Gastrocnemius medialis (tissue), 4 donors: ENCODE data around the gene NTN1. TPM values are rescaled to one million over a fixed set of nuclear protein-coding genes. Genes with fewer than 3 reads are reported as not detected.

Experiments
- ATAC-seq, 2 donors: fragments of 150-250 bp; one replicate each; pipeline ENCODE4 v1.9.1; 2016
- DNase-seq, 2 donors: peaks; one replicate each; pipeline ENCODE4 v3.0.0-alpha.2; 2019
- H3K27ac ChIP-seq, 4 donors: fragments of 200-600 bp; sonication (generic); 1 replicate in 1 of 4; 2 replicates in 3 of 4; pipeline ENCODE4 v1.5.1; 2016 to 2018; ENCODE audit warnings: mild to moderate bottlenecking in 2 of 4, moderate library complexity in 1 of 4
- H3K27me3 ChIP-seq, 3 donors: fragments of 200-600 bp; sonication (generic) in 2 of 3; 1 replicate in 1 of 3; 2 replicates in 2 of 3; pipeline versions ENCODE4 v1.5.1 to v1.6.0; 2016 to 2019; ENCODE audit warnings: mild to moderate bottlenecking in 1 of 3, moderate library complexity in 1 of 3
- H3K36me3 ChIP-seq, 2 donors: fragments of 200-600 bp; sonication (generic) in 1 of 2; one replicate each; pipeline ENCODE4 v1.5.1; 2017 to 2018
- H3K4me1 ChIP-seq, 2 donors: fragments of 200-600 bp; sonication (generic) in 1 of 2; one replicate each; pipeline ENCODE4 v1.5.1; 2016 to 2017; ENCODE audit warnings: mild to moderate bottlenecking in 2 of 2
- H3K4me3 ChIP-seq, 4 donors: fragments of 200-600 bp; sonication (generic) in 3 of 4; 1 replicate in 1 of 4; 2 replicates in 3 of 4; pipeline ENCODE4 v1.5.1; 2016 to 2019; ENCODE audit warnings: mild to moderate bottlenecking in 2 of 4
- H3K9me3 ChIP-seq, 3 donors: fragments of 200-600 bp; sonication (generic) in 2 of 3; 1 replicate in 1 of 3; 2 replicates in 2 of 3; pipeline ENCODE4 v1.5.1; 2016 to 2019
- POLR2A ChIP-seq, 2 donors: fragments of 450-650 bp; IDR thresholded peaks; one replicate each; pipeline ENCODE4 v1.6.1; 2017; ENCODE audit warnings: antibody characterized with exemption in 2 of 2, mild to moderate bottlenecking in 2 of 2, moderate library complexity in 2 of 2
- in situ Hi-C, 4 donors: fragments of 200-750 bp; cut with MboI; loops; one replicate each; pipeline versions ENCODE4 v1.15.0 to v1.8.0; 2017; ENCODE audit warnings: low sequenced_read_pairs in 4 of 4
- intact Hi-C: fragments of 100-400 bp; cut with DNase I; formaldehyde crosslinking; loops from one replicate; pipeline ENCODE4 v1.15.1; 2023; ENCODE audit warnings: low total_unique reads
- total RNA-seq, 4 donors: library from RNA; depleted of rRNA; stranded (reverse); fragments of >200 nt; gene quantifications; one replicate each; pipeline versions ENCODE4 v1.1.0 to v1.2.3, GENCODE V29; 2016
- TF ChIP-seq, protein P1 (sequence below), 5 experiments: fragments of 450-650 bp in 3 of 5; fragments of 200-600 bp in 2 of 5; sonication (generic) in 2 of 5; IDR thresholded peaks in 4 of 5; conservative IDR thresholded peaks in 1 of 5; 1 replicate in 4 of 5; 2 replicates in 1 of 5; pipeline ENCODE4 v1.5.1; 2016 to 2019; ENCODE audit warnings: antibody characterized with exemption in 5 of 5, mild to moderate bottlenecking in 3 of 5, moderate library complexity in 3 of 5

The NTN1 gene
- total RNA-seq, 4 donors from 2014 or later, result 0.76 to 4.1 (median 1.2) TPM

DNA sequence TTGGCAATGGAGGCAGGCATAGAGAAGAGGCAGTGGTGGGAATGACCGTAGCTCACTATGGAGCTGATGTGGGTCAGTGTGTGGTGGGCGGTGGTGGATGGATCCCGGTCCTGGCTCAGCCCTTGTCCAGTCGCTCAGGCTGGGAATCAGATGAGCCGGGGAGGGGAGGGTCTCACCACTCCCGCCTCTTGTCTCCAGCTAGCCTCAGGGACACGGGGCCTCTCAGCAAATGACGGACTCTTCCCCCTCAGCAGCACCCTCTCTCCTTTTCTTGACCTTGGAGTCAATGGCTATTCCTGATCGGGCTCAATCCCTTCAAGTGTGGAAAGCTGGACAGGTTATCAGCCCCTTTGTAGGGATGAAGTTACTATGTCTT, 208.5 kb downstream of the NTN1 start:
- TF ChIP-seq, protein P1, sequence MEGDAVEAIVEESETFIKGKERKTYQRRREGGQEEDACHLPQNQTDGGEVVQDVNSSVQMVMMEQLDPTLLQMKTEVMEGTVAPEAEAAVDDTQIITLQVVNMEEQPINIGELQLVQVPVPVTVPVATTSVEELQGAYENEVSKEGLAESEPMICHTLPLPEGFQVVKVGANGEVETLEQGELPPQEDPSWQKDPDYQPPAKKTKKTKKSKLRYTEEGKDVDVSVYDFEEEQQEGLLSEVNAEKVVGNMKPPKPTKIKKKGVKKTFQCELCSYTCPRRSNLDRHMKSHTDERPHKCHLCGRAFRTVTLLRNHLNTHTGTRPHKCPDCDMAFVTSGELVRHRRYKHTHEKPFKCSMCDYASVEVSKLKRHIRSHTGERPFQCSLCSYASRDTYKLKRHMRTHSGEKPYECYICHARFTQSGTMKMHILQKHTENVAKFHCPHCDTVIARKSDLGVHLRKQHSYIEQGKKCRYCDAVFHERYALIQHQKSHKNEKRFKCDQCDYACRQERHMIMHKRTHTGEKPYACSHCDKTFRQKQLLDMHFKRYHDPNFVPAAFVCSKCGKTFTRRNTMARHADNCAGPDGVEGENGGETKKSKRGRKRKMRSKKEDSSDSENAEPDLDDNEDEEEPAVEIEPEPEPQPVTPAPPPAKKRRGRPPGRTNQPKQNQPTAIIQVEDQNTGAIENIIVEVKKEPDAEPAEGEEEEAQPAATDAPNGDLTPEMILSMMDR (IDR thresholded peaks at IDR 0.05 in 4 of 5, conservative IDR thresholded peaks at IDR 0.05 in 1 of 5), result no peak
- no peak for TF ChIP-seq POLR2A (IDR thresholded peaks at IDR 0.05)
- in situ Hi-C loops (no loop called here), intact Hi-C loops (no loop called here)
- no peak for DNase-seq
- no peaks in the 10 kb centered on the region for H3K36me3 ChIP-seq
- no peaks in the 10 kb centered on the region for H3K27me3 ChIP-seq
- H3K4me3 ChIP-seq, result no peak overlapping the region
- ATAC-seq, result no peak
- H3K4me1 ChIP-seq, result no peaks in the 10 kb centered on the region
- no peaks in the 10 kb centered on the region for H3K9me3 ChIP-seq
- no peak overlapping the region for H3K27ac ChIP-seq

DNA sequence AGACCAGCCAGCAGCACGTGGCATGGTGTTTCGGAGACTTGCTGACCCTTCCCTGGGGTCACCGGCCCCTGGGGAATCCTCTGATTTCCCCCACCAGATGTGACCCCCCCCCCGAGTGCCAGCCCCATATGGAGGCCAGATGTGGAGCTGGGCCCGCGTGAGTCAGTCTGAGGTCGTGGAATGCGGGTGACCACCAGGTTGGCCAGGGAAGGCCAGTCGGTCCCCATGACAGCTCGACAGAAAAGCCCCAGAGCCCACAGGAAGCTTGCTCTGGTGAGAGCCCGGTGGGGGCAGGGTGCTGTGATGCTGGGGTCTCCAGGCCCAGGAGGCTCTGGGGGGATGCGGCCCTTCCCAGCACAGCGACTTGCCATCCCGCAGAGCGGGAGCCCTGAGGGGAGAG, 209.0 kb downstream of the NTN1 start:
- no peak overlapping the region for H3K27ac ChIP-seq
- no peaks in the 10 kb centered on the region for H3K9me3 ChIP-seq
- intact Hi-C loops, result no loop called here
- no peak for TF ChIP-seq POLR2A (IDR thresholded peaks at IDR 0.05)
- TF ChIP-seq, protein P1 (IDR thresholded peaks at IDR 0.05 in 4 of 5, conservative IDR thresholded peaks at IDR 0.05 in 1 of 5), result no peak
- ATAC-seq (no peak), DNase-seq (no peak)
- in situ Hi-C loops, result no loop called here
- no peaks in the 10 kb centered on the region for H3K36me3 ChIP-seq
- H3K4me1 ChIP-seq, result no peaks in the 10 kb centered on the region
- H3K4me3 ChIP-seq, result no peak overlapping the region
- no peaks in the 10 kb centered on the region for H3K27me3 ChIP-seq

DNA sequence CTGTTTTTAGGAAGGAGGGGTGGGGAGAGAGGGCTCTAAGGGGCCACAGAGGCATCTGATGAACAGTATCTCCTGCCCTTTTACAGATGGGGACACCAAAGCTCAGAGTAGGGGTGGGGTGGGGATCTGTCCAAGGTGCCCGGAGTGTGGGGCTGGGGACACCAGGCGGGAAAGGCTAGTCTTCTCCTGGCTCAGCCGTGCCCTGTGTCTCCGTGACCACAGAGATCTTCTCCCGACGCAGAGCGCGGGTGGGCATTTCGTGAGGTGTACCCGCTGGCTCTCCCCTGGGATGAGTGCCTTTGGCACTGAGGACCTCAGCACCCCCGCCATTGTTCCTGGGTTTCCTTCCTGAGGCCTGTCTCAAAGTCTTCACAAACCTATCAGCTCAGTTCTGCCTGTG, 209.6 kb downstream of the NTN1 start:
- in situ Hi-C loops, result no loop called here

DNA sequence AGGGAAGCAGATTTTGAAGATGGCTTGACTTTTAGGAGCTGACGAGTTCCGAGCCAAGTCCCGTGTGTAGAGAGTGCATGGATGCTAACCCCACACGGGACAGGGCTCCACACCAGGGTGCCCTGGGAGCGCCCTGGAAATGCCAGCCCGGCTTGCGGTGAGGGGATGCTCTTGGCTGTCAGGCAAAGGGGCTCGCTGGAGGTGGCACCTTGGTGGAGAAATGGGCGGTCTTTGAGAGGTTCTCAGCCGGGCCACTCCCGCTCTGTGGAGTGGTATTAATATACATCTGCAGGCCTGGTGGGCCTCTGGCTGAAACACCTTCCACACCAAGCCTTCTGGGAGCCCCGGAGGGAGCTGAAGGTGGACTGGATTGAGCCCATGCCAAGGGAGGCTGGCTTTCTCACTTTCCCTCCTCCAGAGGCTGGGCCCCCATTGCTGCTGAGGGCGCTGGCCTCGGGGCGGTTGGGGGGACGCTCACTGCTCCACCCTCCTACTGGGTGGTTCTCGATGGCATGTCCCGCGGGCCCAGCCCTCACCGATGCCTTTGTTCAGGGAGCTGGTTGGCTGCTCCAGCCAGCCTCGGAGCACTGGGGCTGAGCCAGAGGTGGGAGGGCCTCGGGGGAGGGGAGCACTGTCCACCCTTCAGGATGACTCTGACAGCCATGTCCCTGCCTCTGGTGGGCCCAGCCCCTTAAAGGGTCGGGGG, 210.3 kb downstream of the NTN1 start:
- Histone ChIP-seq H3K27ac (no peak overlapping the region), H3K27me3 (no peaks in the 10 kb centered on the region)
- in situ Hi-C loops, result no loop called here

More for the DNA sequence above, 209.6 kb downstream of the NTN1 start:
- no peak for ATAC-seq
- Histone ChIP-seq H3K4me3 (no peak overlapping the region), H3K4me1 (no peaks in the 10 kb centered on the region), H3K36me3 (no peaks in the 10 kb centered on the region), H3K27ac (no peak overlapping the region), H3K9me3 (no peaks in the 10 kb centered on the region), H3K27me3 (no peaks in the 10 kb centered on the region)
- TF ChIP-seq, protein P1 (IDR thresholded peaks at IDR 0.05 in 4 of 5, conservative IDR thresholded peaks at IDR 0.05 in 1 of 5), result no peak
- intact Hi-C loops, result no loop called here
- DNase-seq, result no peak

More for the DNA sequence above, 210.3 kb downstream of the NTN1 start:
- Histone ChIP-seq H3K9me3 (no peaks in the 10 kb centered on the region), H3K36me3 (no peaks in the 10 kb centered on the region), H3K4me3 (no peak overlapping the region), H3K4me1 (no peaks in the 10 kb centered on the region)
- TF ChIP-seq POLR2A (IDR thresholded peaks at IDR 0.05), result no peak
- TF ChIP-seq, protein P1 (IDR thresholded peaks at IDR 0.05 in 4 of 5, conservative IDR thresholded peaks at IDR 0.05 in 1 of 5), result no peak
- no peak for DNase-seq
- intact Hi-C loops, result loop anchor here (2.0 kb wide), 1 partner anchor 67 kb away; no protein-coding TSS in a partner anchor
- ATAC-seq, result no peak
